HT1080 (cell line): Measurements from ENCODE around the gene PANX1. TPM values are rescaled to one million over a fixed set of nuclear protein-coding genes. Genes with fewer than 3 reads are reported as not detected.

Source experiments
- total RNA-seq: library from RNA; depleted of rRNA; stranded (reverse); fragments of >200 nt; shearing (Covaris generic); gene quantifications from 2 replicates; pipeline ENCODE4 v1.2.3, GENCODE V29; 2014; rRNA removed

The PANX1 gene
- total RNA-seq, 1 experiment from 2014 or later: 37.3 TPM

Other genes with a start within 250 kb of the PANX1 start
- 0.06 TPM in 1 of 2 replicates, not detected in the other for gene HEPHL1, start 107.5 kb upstream of the PANX1 start, total RNA-seq
- 0.11 TPM in 1 of 2 replicates, not detected in the other for gene IZUMO1R, start 175.7 kb downstream of the PANX1 start, total RNA-seq